PC-9 (cell line): ENCODE measurements around the gene OR52K1. TPM values are rescaled to one million over a fixed set of nuclear protein-coding genes. Genes with fewer than 3 reads are reported as not detected.

Experiments
- BruUV-seq: library from RNA; stranded (reverse); fragments of 400-500 nt; replicated peaks from 2 replicates; lab custom pipeline; 2021; lab: Mats Ljungman, UMichigan
- CTCF ChIA-PET: fragments of 300-600 bp; sonication (Branson Sonifier 250); formaldehyde crosslinking; loops from one replicate; lab custom pipeline; 2022; ENCODE audit warnings: antibody characterized with exemption; lab: Charles Lee
- POLR2A ChIA-PET: fragments of 300-600 bp; sonication (Branson Sonifier 250); formaldehyde crosslinking; loops from one replicate; lab custom pipeline; 2022; ENCODE audit warnings: antibody characterized with exemption; ENCODE audit not compliant: unreplicated experiment; lab: Charles Lee
- DNase-seq, 2 experiments: peaks; one replicate each; pipeline versions ENCODE4 v3.0.0 to v3.0.0-alpha.2; 2015 to 2022; ENCODE audit warnings: mixed read lengths in 1 of 2
- H2AFZ ChIP-seq: fragments of 200-600 bp; sonication (generic); 2 replicates; pipeline ENCODE4 v1.8.1; 2017; ENCODE audit warnings: antibody characterized with exemption
- H3F3A ChIP-seq: fragments of 200-600 bp; sonication (generic); 2 replicates; pipeline ENCODE4 v1.8.1; 2017; ENCODE audit warnings: antibody characterized with exemption, mild to moderate bottlenecking, low read depth; ENCODE audit not compliant: insufficient read depth
- H3K27ac ChIP-seq: fragments of 200-600 bp; sonication (generic); 2 replicates; pipeline ENCODE4 v1.6.1; 2016; ENCODE audit warnings: mixed run types
- H3K27me3 ChIP-seq: fragments of 200-600 bp; sonication (generic); 2 replicates; pipeline ENCODE4 v1.6.1; 2016; ENCODE audit warnings: low read depth, mixed run types; ENCODE audit not compliant: insufficient read depth
- H3K36me3 ChIP-seq: fragments of 200-600 bp; sonication (generic); 2 replicates; pipeline ENCODE4 v1.6.1; 2016; ENCODE audit warnings: low read depth, mixed run types
- H3K4me1 ChIP-seq: fragments of 200-600 bp; sonication (generic); replicated peaks from 2 replicates; pipeline ENCODE4 v1.6.1; 2016; ENCODE audit warnings: mixed run types; ENCODE audit not compliant: insufficient read depth
- H3K4me2 ChIP-seq: fragments of 200-600 bp; sonication (generic); 2 replicates; pipeline ENCODE4 v1.6.1; 2017; ENCODE audit warnings: mixed run types
- H3K4me3 ChIP-seq: fragments of 200-600 bp; sonication (generic); 2 replicates; pipeline ENCODE4 v1.6.1; 2016; ENCODE audit warnings: mixed run types
- H3K79me2 ChIP-seq: fragments of 200-600 bp; sonication (generic); 2 replicates; pipeline ENCODE4 v1.6.1; 2017; ENCODE audit warnings: low read depth, mixed run types
- H3K9me2 ChIP-seq: fragments of 200-600 bp; sonication (generic); 2 replicates; pipeline ENCODE4 v1.8.1; 2017; ENCODE audit warnings: mild to moderate bottlenecking; ENCODE audit not compliant: insufficient read depth
- H3K9me3 ChIP-seq: fragments of 200-600 bp; sonication (generic); 2 replicates; pipeline ENCODE4 v1.8.1; 2016; ENCODE audit warnings: low read depth; ENCODE audit not compliant: insufficient read depth
- H4K20me1 ChIP-seq: fragments of 200-600 bp; sonication (generic); 2 replicates; pipeline ENCODE4 v1.8.1; 2017; ENCODE audit not compliant: insufficient read depth
- EZH2 ChIP-seq: fragments of 200-600 bp; sonication (generic); IDR thresholded peaks from 2 replicates; pipeline ENCODE4 v1.8.0; 2017; ENCODE audit warnings: antibody characterized with exemption, low read depth
- intact Hi-C: fragments of 100-400 bp; cut with micrococcal nuclease; formaldehyde crosslinking; loops from one replicate; pipeline ENCODE4 v1.10.0; 2022; ENCODE audit not compliant: unreplicated experiment
- total RNA-seq: library from RNA; stranded (reverse); gene quantifications from 2 replicates; pipeline ENCODE4 v1.2.3, GENCODE V29; 2021
- TF ChIP-seq, protein P1 (sequence below): fragments of 200-600 bp; sonication (generic); conservative IDR thresholded peaks from 2 replicates; pipeline ENCODE4 v1.6.1; 2017; ENCODE audit warnings: mixed run types, antibody characterized with exemption, mild to moderate bottlenecking, moderate library complexity

Gene OR52K1
- total RNA-seq, 1 experiment from 2014 or later, result not detected

DNA sequence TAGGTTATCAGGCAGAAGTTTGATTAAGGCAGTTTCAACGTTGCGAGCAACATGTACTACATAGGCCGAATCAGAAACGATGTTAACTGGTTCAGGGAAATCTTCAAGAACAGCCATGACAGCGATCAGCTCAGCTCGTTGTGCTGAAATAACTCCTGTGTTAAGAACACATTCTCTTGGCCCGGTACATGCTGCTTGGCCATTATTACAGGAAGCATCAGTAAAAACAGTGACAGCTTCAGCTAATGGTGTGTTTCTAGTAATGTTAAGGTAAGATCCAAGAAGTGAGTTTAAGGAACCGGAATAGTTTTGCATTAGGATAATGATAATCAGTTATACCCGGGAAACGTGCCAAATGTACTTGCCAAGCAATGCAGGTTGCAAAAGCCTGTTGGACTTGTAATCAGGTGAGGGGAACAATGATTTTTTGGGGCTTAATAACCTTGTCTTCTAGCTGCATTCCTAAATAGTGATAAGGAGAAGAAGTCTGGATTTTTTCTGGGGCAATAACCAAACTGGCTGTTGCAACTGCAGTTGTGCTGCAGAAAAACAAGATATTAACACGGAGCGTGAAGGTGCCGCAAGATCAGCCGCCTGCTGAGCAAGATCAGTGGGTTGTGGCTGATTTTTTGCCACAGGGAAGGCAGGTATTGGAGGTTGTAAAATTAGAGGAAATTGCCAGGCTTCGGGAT is 14.3 kb downstream of the OR52K1 start:
- no peaks in the 10 kb centered on the region for H3K36me3 ChIP-seq
- intact Hi-C loops, result no loop called here
- TF ChIP-seq, protein P1, sequence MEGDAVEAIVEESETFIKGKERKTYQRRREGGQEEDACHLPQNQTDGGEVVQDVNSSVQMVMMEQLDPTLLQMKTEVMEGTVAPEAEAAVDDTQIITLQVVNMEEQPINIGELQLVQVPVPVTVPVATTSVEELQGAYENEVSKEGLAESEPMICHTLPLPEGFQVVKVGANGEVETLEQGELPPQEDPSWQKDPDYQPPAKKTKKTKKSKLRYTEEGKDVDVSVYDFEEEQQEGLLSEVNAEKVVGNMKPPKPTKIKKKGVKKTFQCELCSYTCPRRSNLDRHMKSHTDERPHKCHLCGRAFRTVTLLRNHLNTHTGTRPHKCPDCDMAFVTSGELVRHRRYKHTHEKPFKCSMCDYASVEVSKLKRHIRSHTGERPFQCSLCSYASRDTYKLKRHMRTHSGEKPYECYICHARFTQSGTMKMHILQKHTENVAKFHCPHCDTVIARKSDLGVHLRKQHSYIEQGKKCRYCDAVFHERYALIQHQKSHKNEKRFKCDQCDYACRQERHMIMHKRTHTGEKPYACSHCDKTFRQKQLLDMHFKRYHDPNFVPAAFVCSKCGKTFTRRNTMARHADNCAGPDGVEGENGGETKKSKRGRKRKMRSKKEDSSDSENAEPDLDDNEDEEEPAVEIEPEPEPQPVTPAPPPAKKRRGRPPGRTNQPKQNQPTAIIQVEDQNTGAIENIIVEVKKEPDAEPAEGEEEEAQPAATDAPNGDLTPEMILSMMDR, result no peak
- no peak for TF ChIP-seq EZH2
- no peaks in the 10 kb centered on the region for H3K4me1 ChIP-seq
- BruUV-seq, result no TSS peak
- no peaks in the 10 kb centered on the region for H3F3A ChIP-seq
- CTCF ChIA-PET, result no interaction called here
- H3K4me2 ChIP-seq, result peak overlapping the region; percentile 34; the same call in 1 of the 2 replicates
- H3K9me3 ChIP-seq, result no peaks in the 10 kb centered on the region
- H3K79me2 ChIP-seq, result no peaks in the 10 kb centered on the region
- no peak overlapping the region for H3K27ac ChIP-seq
- peak in 1 of 2 experiments; percentile 64 for DNase-seq
- no peaks in the 10 kb centered on the region for H4K20me1 ChIP-seq
- no peaks in the 10 kb centered on the region; the same call in 1 of the 2 replicates for H3K27me3 ChIP-seq
- 0 out of 2 replicates have a peak overlapping the region, but pooled peaks have one; percentile 48 for H2AFZ ChIP-seq
- POLR2A ChIA-PET, result interaction anchor here (0.6 kb wide), 1 partner anchor 31 kb away, joined by 3 read pairs; no protein-coding TSS in a partner anchor
- H3K4me3 ChIP-seq, result no peak overlapping the region
- H3K9me2 ChIP-seq, result no peaks in the 10 kb centered on the region

- Histone ChIP-seq H3K79me2 (no peaks in the 10 kb centered on the region), H3F3A (no peaks in the 10 kb centered on the region), H3K27ac (no peak overlapping the region), H3K4me1 (no peaks in the 10 kb centered on the region), H3K4me3 (no peak overlapping the region), H3K36me3 (no peaks in the 10 kb centered on the region), H3K9me2 (no peaks in the 10 kb centered on the region), H3K27me3 (no peaks in the 10 kb centered on the region), H3K9me3 (no peaks in the 10 kb centered on the region), H3K4me2 (no peak overlapping the region), H4K20me1 (no peaks in the 10 kb centered on the region), H2AFZ (no peak overlapping the region)
- ChIA-PET CTCF (no interaction called here), POLR2A (no interaction called here)
- BruUV-seq, result no TSS peak
- no peak for TF ChIP-seq EZH2
- intact Hi-C loops, result no loop called here
- DNase-seq, result no peak
Observed at GRCh38 chr11:4508886-4509285, 26.4 kb downstream of the OR52K1 start.

DNA sequence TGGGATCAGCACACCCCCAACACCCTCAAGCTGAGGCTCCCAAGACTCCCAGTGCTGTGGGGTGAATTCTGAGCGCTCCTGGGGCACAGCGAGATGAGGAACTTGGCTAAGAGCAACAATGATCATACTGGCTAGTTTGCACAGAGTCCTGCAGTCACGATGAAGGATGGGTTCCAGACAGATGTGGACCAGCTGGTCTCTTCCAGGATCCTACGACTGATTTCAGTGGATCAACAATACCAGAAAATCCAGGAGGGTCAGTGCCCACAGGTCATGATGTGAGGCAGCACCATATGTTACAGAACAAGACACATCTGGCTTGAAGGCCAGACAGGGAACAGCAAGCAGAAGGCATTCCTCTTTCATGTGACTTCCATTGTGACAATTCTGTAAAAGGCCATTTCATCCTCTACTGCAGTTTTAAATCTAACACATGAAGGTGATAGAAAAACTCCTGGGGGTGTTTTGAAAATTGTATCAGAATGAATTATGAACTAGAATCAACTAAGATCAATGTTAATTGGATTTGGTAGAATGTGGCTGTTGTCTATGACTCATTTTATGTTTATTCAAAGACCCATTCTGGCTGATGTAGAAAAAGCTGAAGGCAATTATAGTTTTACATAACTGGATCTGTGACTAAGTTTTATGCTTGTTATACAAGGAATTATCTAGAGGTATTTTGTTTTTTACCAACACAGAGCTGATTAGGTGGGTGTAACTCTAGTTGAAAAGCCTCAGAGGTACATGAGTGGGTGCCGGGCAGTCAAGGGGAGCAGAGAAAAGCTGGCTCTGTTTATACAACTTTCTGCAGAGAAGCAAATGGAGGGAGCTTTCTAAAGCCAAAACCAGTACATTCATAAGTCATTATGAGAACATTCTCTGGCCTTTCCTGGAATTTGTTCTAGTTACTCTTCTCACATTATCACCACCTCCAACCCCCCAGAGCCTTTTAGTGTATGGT is 29.1 kb downstream of the OR52K1 start:
- Histone ChIP-seq H2AFZ (no peak overlapping the region), H3K4me2 (no peak overlapping the region), H3K79me2 (no peaks in the 10 kb centered on the region), H3K9me2 (no peaks in the 10 kb centered on the region), H3F3A (no peaks in the 10 kb centered on the region), H3K36me3 (no peaks in the 10 kb centered on the region), H3K27ac (no peak overlapping the region), H3K9me3 (no peaks in the 10 kb centered on the region), H3K27me3 (no peaks in the 10 kb centered on the region), H3K4me1 (no peaks in the 10 kb centered on the region), H3K4me3 (no peak overlapping the region), H4K20me1 (no peaks in the 10 kb centered on the region)
- TF ChIP-seq, protein P1, result no peak
- TF ChIP-seq EZH2, result no peak
- ChIA-PET POLR2A (no interaction called here), CTCF (no interaction called here)
- DNase-seq, result no peak
- no TSS peak for BruUV-seq
- intact Hi-C loops, result no loop called here
